ENCODE results near the gene NAT14.

GRCh38 chr19:55443045-55443823 is 41.8 kb upstream of the NAT14 start, which contains the start of gene SHISA7:
- peak; percentile 18 for TF ChIP-seq CTCF (IDR thresholded peaks at IDR 0.05; ENCODE audit: poor library complexity, severe bottlenecking)
- TF ChIP-seq MXI1 (conservative IDR thresholded peaks at IDR 0.05; ENCODE audit: poor library complexity, severe bottlenecking): no peak
- TF ChIP-seq EZH2 (IDR thresholded peaks at IDR 0.05; ENCODE audit: borderline replicate concordance, insufficient read depth, low read length, poor library complexity, severe bottlenecking): no peak
- no peak for TF ChIP-seq POLR2AphosphoS5 (IDR thresholded peaks at IDR 0.05)

Data from neural cell (in vitro differentiated cells).